DMS 273 (cell line): ENCODE results near the gene KLHDC4.
"Not testable (repeated sequence)": the region's sequence is repeated elsewhere in the genome, so short reads cannot be mapped to it uniquely, and the experiment has no call there.

ENCODE experiments used
- DNase-seq: peaks from one replicate; lab custom pipeline; 2025; ENCODE audit not compliant: unreplicated experiment; lab: John Stamatoyannopoulos, UW

KLHDC4 gene

GRCh38 chr16:87721622-87722585, 43.9 kb downstream of the KLHDC4 start:
- DNase-seq: no peak

GRCh38 chr16:87720446-87720845, 45.3 kb downstream of the KLHDC4 start:
- no peak for DNase-seq

- DNase-seq: not testable (repeated sequence)
These were observed 47.0 kb downstream of the KLHDC4 start for GRCh38 chr16:87718831-87719230.

- no peak for DNase-seq
These were observed 50.1 kb downstream of the KLHDC4 start for GRCh38 chr16:87715658-87716057.

GRCh38 chr16:87715231-87715630, 50.6 kb downstream of the KLHDC4 start:
- no peak for DNase-seq

- no peak for DNase-seq
These were observed 52.1 kb downstream of the KLHDC4 start for GRCh38 chr16:87713451-87714229.

- DNase-seq: no peak
These were observed 53.5 kb downstream of the KLHDC4 start for GRCh38 chr16:87712184-87712762.

- DNase-seq: no peak
These were observed 54.9 kb downstream of the KLHDC4 start for GRCh38 chr16:87710887-87711286.

GRCh38 chr16:87709677-87710076, 56.1 kb downstream of the KLHDC4 start:
- no peak for DNase-seq

- no peak for DNase-seq
These were observed 56.7 kb downstream of the KLHDC4 start for GRCh38 chr16:87708881-87709638.

GRCh38 chr16:87707714-87708580, 57.8 kb downstream of the KLHDC4 start:
- no peak for DNase-seq

- DNase-seq: no peak
These were observed 58.7 kb downstream of the KLHDC4 start for GRCh38 chr16:87707097-87707496.

GRCh38 chr16:87706278-87707000, 59.3 kb downstream of the KLHDC4 start:
- DNase-seq: no peak

- no peak for DNase-seq
These were observed 60.0 kb downstream of the KLHDC4 start for GRCh38 chr16:87705771-87706277.

- DNase-seq: no peak
These were observed 60.9 kb downstream of the KLHDC4 start for GRCh38 chr16:87704754-87705353.

- no peak for DNase-seq
These were observed 61.9 kb downstream of the KLHDC4 start for GRCh38 chr16:87703835-87704375.

- no peak for DNase-seq
These were observed 62.7 kb downstream of the KLHDC4 start for GRCh38 chr16:87703071-87703470.

- DNase-seq: peak; percentile 46
These were observed 63.4 kb downstream of the KLHDC4 start for GRCh38 chr16:87702325-87702811.
